ENCODE data around the gene HYDIN.

The HYDIN gene

GRCh38 chr16:70786020-70786755 lies 444.3 kb downstream of the HYDIN start:
- no peak for DNase-seq (ENCODE audit: low read depth)

- DNase-seq (ENCODE audit: low read depth): no peak
Observed at GRCh38 chr16:70784692-70785555, 445.6 kb downstream of the HYDIN start.

- no peak for DNase-seq (ENCODE audit: low read depth)
Observed at GRCh38 chr16:70782237-70782636, 448.3 kb downstream of the HYDIN start.

GRCh38 chr16:70781800-70782199 lies 448.7 kb downstream of the HYDIN start:
- DNase-seq (ENCODE audit: low read depth): no peak

GRCh38 chr16:70780546-70780945 lies 450.0 kb downstream of the HYDIN start:
- no peak for DNase-seq (ENCODE audit: low read depth)

GRCh38 chr16:70779361-70779760 lies 451.2 kb downstream of the HYDIN start:
- DNase-seq (ENCODE audit: low read depth): no peak

GRCh38 chr16:70778901-70779309 lies 451.6 kb downstream of the HYDIN start:
- no peak for DNase-seq (ENCODE audit: low read depth)

- DNase-seq (ENCODE audit: low read depth): no peak
Observed at GRCh38 chr16:70777973-70778406, 452.5 kb downstream of the HYDIN start.

GRCh38 chr16:70777496-70777895 lies 453.0 kb downstream of the HYDIN start:
- DNase-seq (ENCODE audit: low read depth): no peak

GRCh38 chr16:70775399-70775798 lies 455.1 kb downstream of the HYDIN start:
- DNase-seq (ENCODE audit: low read depth): no peak

GRCh38 chr16:70774261-70774660 lies 456.3 kb downstream of the HYDIN start:
- DNase-seq (ENCODE audit: low read depth): no peak

GRCh38 chr16:70772493-70772892 lies 458.0 kb downstream of the HYDIN start:
- no peak for DNase-seq (ENCODE audit: low read depth)

- peak; percentile 18 for DNase-seq (ENCODE audit: low read depth)
Observed at GRCh38 chr16:70770626-70771552, 459.6 kb downstream of the HYDIN start.

GRCh38 chr16:70770291-70770625 lies 460.3 kb downstream of the HYDIN start:
- no peak for DNase-seq (ENCODE audit: low read depth)

GRCh38 chr16:70769761-70770160 lies 460.8 kb downstream of the HYDIN start:
- no peak for DNase-seq (ENCODE audit: low read depth)

GRCh38 chr16:70769131-70769530 lies 461.4 kb downstream of the HYDIN start:
- no peak for DNase-seq (ENCODE audit: low read depth)

GRCh38 chr16:70768203-70768580 lies 462.3 kb downstream of the HYDIN start:
- DNase-seq (ENCODE audit: low read depth): no peak

GRCh38 chr16:70767377-70768202 lies 462.9 kb downstream of the HYDIN start:
- DNase-seq (ENCODE audit: low read depth): no peak

- DNase-seq (ENCODE audit: low read depth): no peak
Observed at GRCh38 chr16:70766658-70767057, 463.9 kb downstream of the HYDIN start.

GRCh38 chr16:70766176-70766575 lies 464.3 kb downstream of the HYDIN start:
- DNase-seq (ENCODE audit: low read depth): no peak

GRCh38 chr16:70765491-70765890 lies 465.0 kb downstream of the HYDIN start:
- no peak for DNase-seq (ENCODE audit: low read depth)

Measured in activated T-helper 9 cell treated with anti-CD3 and anti-CD28 coated beads, Interleukin-2, amount 50 U/mL, for 16 hours (primary cell).